Thoracic aorta (tissue), 2 donors: ENCODE measurements around the gene SIRT7. TPM values are rescaled to one million over a fixed set of nuclear protein-coding genes. Genes with fewer than 3 reads are reported as not detected.

Source experiments
- ATAC-seq: fragments of 150-250 bp; one replicate; pipeline ENCODE4 v1.8.0; 2017; ENCODE audit warnings: low read depth; ENCODE audit not compliant: insufficient number of reproducible peaks, low FRiP score
- DNase-seq: peaks from one replicate; pipeline ENCODE4 v3.0.0-alpha.2; 2020; ENCODE audit warnings: low spot score
- H3K27ac ChIP-seq, 2 donors: fragments of 200-600 bp; sonication (generic); 1 replicate in 1 of 2; 2 replicates in 1 of 2; pipeline ENCODE4 v1.5.1; 2016; ENCODE audit warnings: mild to moderate bottlenecking in 2 of 2, moderate library complexity in 2 of 2
- H3K27me3 ChIP-seq: fragments of 200-600 bp; sonication (generic); replicated peaks from 2 replicates; pipeline ENCODE4 v1.6.0; 2016; ENCODE audit warnings: mild to moderate bottlenecking; ENCODE audit not compliant: insufficient read depth
- H3K36me3 ChIP-seq: fragments of 200-600 bp; sonication (generic); one replicate; pipeline ENCODE4 v1.5.1; 2016
- H3K4me1 ChIP-seq, 2 donors: fragments of 200-600 bp; sonication (generic); 1 replicate in 1 of 2; 2 replicates in 1 of 2; pipeline versions ENCODE4 v1.5.1 to v1.6.0; 2016; ENCODE audit warnings: low read depth in 2 of 2, mild to moderate bottlenecking in 1 of 2; ENCODE audit not compliant: control insufficient read depth in 1 of 2
- H3K4me3 ChIP-seq: fragments of 200-600 bp; sonication (generic); 2 replicates; pipeline ENCODE4 v1.5.1; 2016; ENCODE audit warnings: mild to moderate bottlenecking
- H3K9me3 ChIP-seq: fragments of 200-600 bp; sonication (generic); 2 replicates; pipeline ENCODE4 v1.5.1; 2016
- CTCF ChIP-seq: fragments of 200-600 bp; sonication (generic); IDR thresholded peaks from one replicate; pipeline ENCODE4 v1.5.1; 2019; ENCODE audit warnings: antibody characterized with exemption
- total RNA-seq, 2 donors: library from RNA; depleted of rRNA; stranded (reverse); fragments of >200 nt; gene quantifications; one replicate each; pipeline versions ENCODE4 v1.1.0 to v1.2.3, GENCODE V29; 2016

SIRT7 gene
- total RNA-seq, 2 donors from 2014 or later, result 15.8 to 41.3 TPM

GRCh38 chr17:81909966-81910839 lies 7.8 kb downstream of the SIRT7 start:
- Histone ChIP-seq H3K27ac (peak overlapping the region in 1 of 2 donors; percentile 19), H3K36me3 (peaks cover 28% of the 10 kb centered on the region), H3K4me3 (peak overlapping the region; percentile 81), H3K9me3 (no peaks in the 10 kb centered on the region), H3K4me1 (peaks cover 6 to 13% of the 10 kb centered on the region in 2 donors), H3K27me3 (no peaks in the 10 kb centered on the region)
- no peak for DNase-seq
- TF ChIP-seq CTCF, result no peak
- no peak for ATAC-seq

GRCh38 chr17:81909231-81909630 lies 8.7 kb downstream of the SIRT7 start:
- Histone ChIP-seq H3K9me3 (no peaks in the 10 kb centered on the region), H3K4me1 (peaks cover 6 to 13% of the 10 kb centered on the region in 2 donors), H3K27me3 (no peaks in the 10 kb centered on the region), H3K4me3 (no peak overlapping the region), H3K36me3 (peaks cover 19% of the 10 kb centered on the region), H3K27ac (no peak overlapping the region)
- DNase-seq (no peak), ATAC-seq (no peak)
- no peak for TF ChIP-seq CTCF

- TF ChIP-seq CTCF, result no peak
- Histone ChIP-seq H3K9me3 (no peaks in the 10 kb centered on the region), H3K4me1 (peaks cover 6 to 13% of the 10 kb centered on the region in 2 donors), H3K4me3 (no peak overlapping the region), H3K27me3 (no peaks in the 10 kb centered on the region), H3K36me3 (peaks cover 15% of the 10 kb centered on the region), H3K27ac (no peak overlapping the region)
- no peak for ATAC-seq
- DNase-seq, result no peak
Observed at GRCh38 chr17:81908793-81909192, 9.2 kb downstream of the SIRT7 start.

GRCh38 chr17:81907219-81908145 lies 10.5 kb downstream of the SIRT7 start:
- DNase-seq, result no peak
- Histone ChIP-seq H3K36me3 (peaks cover 3% of the 10 kb centered on the region), H3K9me3 (no peaks in the 10 kb centered on the region), H3K27ac (no peak overlapping the region), H3K27me3 (no peaks in the 10 kb centered on the region), H3K4me3 (no peak overlapping the region), H3K4me1 (peaks cover 8 to 16% of the 10 kb centered on the region in 2 donors)
- no peak for TF ChIP-seq CTCF
- ATAC-seq, result no peak
